Lung (tissue), 12 donors: ENCODE data around the gene PLPP3. TPM values are rescaled to one million over a fixed set of nuclear protein-coding genes. Genes with fewer than 3 reads are reported as not detected.

ENCODE experiments used
- ATAC-seq: fragments of 200-7000 bp; cut with Tn5 transposase; one replicate; pipeline ENCODE4 v1.9.1; 2020; ENCODE audit warnings: moderate number of reproducible peaks; ENCODE audit not compliant: insufficient read depth, low FRiP score
- DNase-seq, 3 donors: peaks; one replicate each; pipeline ENCODE4 v3.0.0-alpha.2; 2013 to 2017
- H3K27ac ChIP-seq, 2 donors: one replicate each; pipeline ENCODE4 v1.5.1; 2013; ENCODE audit warnings: mild to moderate bottlenecking in 2 of 2, moderate library complexity in 2 of 2, control low read depth in 1 of 2, inconsistent platforms in 1 of 2, low read depth in 1 of 2, low read length in 1 of 2
- H3K27me3 ChIP-seq, 3 donors: one replicate each; pipeline ENCODE4 v1.5.1; 2013; ENCODE audit warnings: low read length in 2 of 3; ENCODE audit not compliant: control insufficient read depth in 3 of 3, insufficient read depth in 3 of 3
- H3K36me3 ChIP-seq, 4 donors: one replicate each; pipeline ENCODE4 v1.5.1; 2013; ENCODE audit warnings: low read length in 4 of 4, mild to moderate bottlenecking in 1 of 4, moderate library complexity in 1 of 4; ENCODE audit not compliant: control insufficient read depth in 4 of 4, insufficient read depth in 4 of 4
- H3K4me1 ChIP-seq, 5 donors: one replicate each; pipeline ENCODE4 v1.5.1; 2013; ENCODE audit warnings: low read length in 5 of 5, mild to moderate bottlenecking in 2 of 5, moderate library complexity in 1 of 5; ENCODE audit not compliant: control insufficient read depth in 5 of 5, insufficient read depth in 5 of 5
- H3K4me3 ChIP-seq: one replicate; pipeline ENCODE4 v1.5.1; 2013; ENCODE audit warnings: mild to moderate bottlenecking, control low read depth, moderate library complexity
- H3K9ac ChIP-seq, 2 donors: one replicate each; pipeline ENCODE4 v1.5.1; 2013; ENCODE audit warnings: low read length in 2 of 2, control low read depth in 1 of 2; ENCODE audit not compliant: insufficient read depth in 1 of 2
- H3K9me3 ChIP-seq, 4 donors: one replicate each; pipeline ENCODE4 v1.5.1; 2013; ENCODE audit warnings: low read length in 3 of 4, mild to moderate bottlenecking in 1 of 4, moderate library complexity in 1 of 4; ENCODE audit not compliant: control insufficient read depth in 4 of 4, insufficient read depth in 3 of 4
- CTCF ChIP-seq: IDR thresholded peaks from 2 replicates; pipeline ENCODE4 v1.5.1; 2012; ENCODE audit warnings: mild to moderate bottlenecking; ENCODE audit errors: control extremely low read depth, extremely low read depth
- WGBS, 2 donors: extraction: QIAGEN DNeasy Blood & Tissue Kit; methylation state at CpG; one replicate each; pipeline ENCODE4 v1.1.7; 2013; 5-methylcytosine and 5-hydroxymethylcytosine counted together
- polyA plus RNA-seq, 2 donors: library from polyadenylated mRNA; stranded (reverse); fragments of 200-250 nt; gene quantifications; one replicate each; pipeline ENCODE4 v1.2.1, GENCODE V29; 2013
- total RNA-seq, 2 donors: library from RNA; depleted of rRNA in 1 of 2; stranded (reverse); fragments of >200 nt in 1 of 2; gene quantifications; one replicate each; pipeline ENCODE4 v1.2.1, GENCODE V29; 2014 to 2021
- donor health status: control.
- donor health status: control.
- donor health status: Bipolar disorder and iron deficiency.
- donor health status: healthy.
- donor health status: DM: yes; HTN: yes; CAD: no.

PLPP3 gene
- total and polyA plus RNA-seq, 4 donors, result 8.6 to 121 (median 112) TPM

GRCh38 chr1:56543783-56544612, 35.4 kb downstream of the PLPP3 start:
- no peaks in the 10 kb centered on the region for H3K27me3 ChIP-seq
- no peak for DNase-seq
- H3K4me1 ChIP-seq, result peaks cover 7 to 62% (median 36%) of the 10 kb centered on the region in 5 donors
- no peak for ATAC-seq
- no peak for TF ChIP-seq CTCF
- H3K9ac ChIP-seq, result no peak overlapping the region
- peak overlapping the region in 1 of 2 donors; percentile 29 for H3K27ac ChIP-seq
- H3K36me3 ChIP-seq, result peaks cover 0 to 1% (median 0%) of the 10 kb centered on the region in 4 donors
- 85 to 87% methylated on average over 2 of the region's 2 CpGs for WGBS, 2 donors
- no peak overlapping the region for H3K4me3 ChIP-seq
- H3K9me3 ChIP-seq, result no peaks in the 10 kb centered on the region

GRCh38 chr1:56542651-56543050, 36.7 kb downstream of the PLPP3 start:
- Histone ChIP-seq H3K36me3 (peaks cover 0 to 1% (median 0%) of the 10 kb centered on the region in 4 donors), H3K27ac (no peak overlapping the region), H3K9me3 (no peaks in the 10 kb centered on the region), H3K27me3 (no peaks in the 10 kb centered on the region), H3K4me3 (no peak overlapping the region), H3K4me1 (peaks cover 7 to 63% (median 42%) of the 10 kb centered on the region in 5 donors), H3K9ac (no peak overlapping the region)
- no peak for TF ChIP-seq CTCF
- ATAC-seq (no peak), DNase-seq (no peak)
- WGBS, 2 donors, result 95 to 96% methylated on average over 5 of the region's 5 CpGs

- 82 to 93% methylated on average over 1 of the region's 1 CpG for WGBS, 2 donors
- H3K27ac ChIP-seq, result peak overlapping the region in 1 of 2 donors; percentile 33
- no peak overlapping the region for H3K4me3 ChIP-seq
- TF ChIP-seq CTCF, result no peak
- H3K9ac ChIP-seq, result no peak overlapping the region
- no peak for ATAC-seq
- H3K4me1 ChIP-seq, result peaks cover 7 to 68% (median 43%) of the 10 kb centered on the region in 5 donors
- no peaks in the 10 kb centered on the region for H3K27me3 ChIP-seq
- peaks cover 0 to 1% (median 0%) of the 10 kb centered on the region in 4 donors for H3K9me3 ChIP-seq
- DNase-seq, result no peak
- peaks cover 3 to 5% (median 5%) of the 10 kb centered on the region in 4 donors for H3K36me3 ChIP-seq
Measured at GRCh38 chr1:56541408-56541807, 38.0 kb downstream of the PLPP3 start.
